B cell (primary cell): ENCODE data around the gene GGTA1.

ENCODE experiments used
- CTCF ChIP-seq: fragments of 200-600 bp; IDR thresholded peaks from one replicate; pipeline ENCODE4 v1.8.0; 2022; ENCODE audit warnings: antibody characterized with exemption, mild to moderate bottlenecking
- EZH2 ChIP-seq: IDR thresholded peaks from 2 replicates; pipeline ENCODE4 v1.6.1; 2012; ENCODE audit warnings: borderline replicate concordance, low read depth, mild to moderate bottlenecking, moderate library complexity, low read length; ENCODE audit not compliant: insufficient read depth, poor library complexity, severe bottlenecking

GRCh38 chr9:121489344-121489743, 10.3 kb downstream of the GGTA1 start:
- TF ChIP-seq CTCF (no peak), EZH2 (no peak)
